Tibial nerve (tissue), 4 donors: Measurements from ENCODE around the gene PHC2.

ENCODE experiments used
- EP300 ChIP-seq, 2 donors: sonication (generic); formaldehyde crosslinking; IDR thresholded peaks; one replicate each; pipeline ENCODE4 v1.6.1; 2017; ENCODE audit warnings: antibody characterized with exemption in 2 of 2, mild to moderate bottlenecking in 1 of 2
- TF ChIP-seq, protein P1 (sequence below), 5 experiments: fragments of 200-600 bp in 3 of 5; fragments of 450-650 bp in 2 of 5; sonication (generic) in 3 of 5; IDR thresholded peaks; one replicate each; pipeline ENCODE4 v1.5.1; 2016 to 2019; ENCODE audit warnings: antibody characterized with exemption in 5 of 5, mild to moderate bottlenecking in 3 of 5, moderate library complexity in 2 of 5

DNA sequence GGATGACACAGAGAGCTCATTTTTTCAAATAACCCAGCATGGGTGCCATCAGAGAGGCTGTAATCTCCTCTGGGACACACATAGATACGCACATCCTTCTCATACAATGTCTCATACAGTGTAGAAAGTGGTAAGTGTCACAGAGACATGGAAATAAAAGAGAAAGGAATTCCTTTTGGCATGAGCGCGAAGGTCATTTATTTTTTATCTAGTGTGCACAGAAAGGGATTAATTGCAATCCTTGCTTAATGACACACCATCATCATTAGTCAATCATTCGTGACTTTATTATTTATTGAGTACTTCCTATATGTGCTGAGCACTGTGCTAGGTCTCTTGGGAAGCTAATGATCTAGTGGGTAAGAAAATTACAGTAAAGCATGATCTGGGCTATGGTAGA lies 46.6 kb upstream of the PHC2 start:
- no peak for TF ChIP-seq EP300 (IDR thresholded peaks at IDR 0.05)
- TF ChIP-seq, protein P1, sequence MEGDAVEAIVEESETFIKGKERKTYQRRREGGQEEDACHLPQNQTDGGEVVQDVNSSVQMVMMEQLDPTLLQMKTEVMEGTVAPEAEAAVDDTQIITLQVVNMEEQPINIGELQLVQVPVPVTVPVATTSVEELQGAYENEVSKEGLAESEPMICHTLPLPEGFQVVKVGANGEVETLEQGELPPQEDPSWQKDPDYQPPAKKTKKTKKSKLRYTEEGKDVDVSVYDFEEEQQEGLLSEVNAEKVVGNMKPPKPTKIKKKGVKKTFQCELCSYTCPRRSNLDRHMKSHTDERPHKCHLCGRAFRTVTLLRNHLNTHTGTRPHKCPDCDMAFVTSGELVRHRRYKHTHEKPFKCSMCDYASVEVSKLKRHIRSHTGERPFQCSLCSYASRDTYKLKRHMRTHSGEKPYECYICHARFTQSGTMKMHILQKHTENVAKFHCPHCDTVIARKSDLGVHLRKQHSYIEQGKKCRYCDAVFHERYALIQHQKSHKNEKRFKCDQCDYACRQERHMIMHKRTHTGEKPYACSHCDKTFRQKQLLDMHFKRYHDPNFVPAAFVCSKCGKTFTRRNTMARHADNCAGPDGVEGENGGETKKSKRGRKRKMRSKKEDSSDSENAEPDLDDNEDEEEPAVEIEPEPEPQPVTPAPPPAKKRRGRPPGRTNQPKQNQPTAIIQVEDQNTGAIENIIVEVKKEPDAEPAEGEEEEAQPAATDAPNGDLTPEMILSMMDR (IDR thresholded peaks at IDR 0.05): no peak
